NCI-H1694 treated with DMSO at 0.1 percent for 48 hours (cell line): ENCODE measurements around the gene NTSR2.

Experiments used
- DNase-seq: peaks from one replicate; lab custom pipeline; 2025; lab: John Stamatoyannopoulos, UW

Gene NTSR2

DNA sequence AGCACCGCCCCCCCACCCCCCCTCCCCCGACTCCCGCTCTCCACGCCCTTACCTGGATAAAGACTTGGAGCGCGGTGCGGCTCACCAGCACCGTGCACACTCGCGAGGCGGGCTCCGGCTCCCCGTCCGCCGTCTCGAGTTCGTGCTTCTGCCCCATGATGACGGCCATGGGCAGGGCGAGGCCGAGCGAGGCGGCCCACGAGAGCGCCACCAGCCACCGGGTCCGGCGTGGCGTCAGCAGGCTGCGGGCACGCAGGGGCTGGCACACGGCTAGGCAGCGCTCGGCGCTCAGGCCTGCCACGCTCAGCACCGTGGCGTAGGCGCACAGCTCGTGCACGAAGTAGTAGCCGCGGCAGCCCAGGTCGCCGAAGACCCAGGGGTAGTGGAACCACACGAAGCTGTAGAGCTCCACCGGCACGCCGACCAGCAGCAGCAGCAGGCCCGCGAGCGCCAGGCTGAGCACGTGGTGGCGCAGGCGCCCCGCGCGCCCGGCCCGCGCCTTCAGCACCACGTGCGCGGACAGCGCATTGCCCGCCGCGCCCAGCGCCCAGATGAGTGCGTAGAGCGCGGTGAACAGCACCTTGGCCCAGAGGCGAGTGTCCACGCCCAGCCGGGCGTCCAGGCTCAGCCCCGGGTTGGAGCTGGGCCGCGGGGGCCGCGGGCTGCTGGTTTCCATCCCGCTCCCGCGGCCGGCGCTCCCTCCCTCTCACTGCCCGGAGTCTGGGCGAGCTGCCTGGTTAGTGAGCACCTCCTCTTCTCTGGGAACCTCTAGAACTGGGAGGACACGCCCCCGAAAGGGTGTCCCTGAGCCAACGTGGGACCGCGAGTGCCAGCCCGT, at the start of gene NTSR2:
Gene NTSR2, minus strand, starts transcription at position 742 of the 838 bp plus-strand sequence. Its CDS starts 66 bp downstream, at position 676.
- no peak for DNase-seq

DNA sequence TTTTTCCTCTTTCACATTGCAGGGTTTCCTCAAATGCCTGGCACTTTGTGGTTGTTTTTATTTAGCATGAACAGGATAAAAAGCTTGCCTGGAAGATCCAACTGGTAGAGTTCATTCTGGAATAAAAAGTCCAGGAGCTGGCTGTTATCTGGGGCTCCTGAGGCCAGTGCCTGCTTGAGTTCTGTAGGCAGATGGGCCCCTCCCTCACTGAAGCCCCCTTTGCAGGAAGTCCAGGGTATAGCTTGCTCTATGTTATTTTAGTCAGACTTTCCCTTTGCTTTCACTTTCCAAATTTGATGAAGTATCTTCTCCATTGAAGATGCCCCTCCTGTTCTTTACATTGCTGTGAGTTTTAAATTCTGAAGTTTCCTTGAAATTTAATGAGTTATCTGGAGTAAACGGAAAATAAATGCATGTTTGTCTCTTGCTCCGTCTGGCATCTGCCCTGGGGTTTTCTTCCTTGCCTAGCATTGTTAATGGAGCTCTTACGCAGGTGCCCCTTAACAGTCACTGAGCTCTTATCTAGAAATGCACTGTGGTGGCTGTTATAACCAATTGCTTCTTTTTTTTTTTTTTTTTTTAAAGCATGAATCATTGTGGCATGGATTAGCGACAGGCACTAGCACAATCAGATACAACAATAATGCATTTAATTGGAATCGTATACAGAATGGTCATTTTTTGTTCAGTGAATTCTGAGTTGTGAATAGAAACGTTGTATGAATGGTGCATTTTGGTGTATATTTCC, 49.4 kb upstream of the NTSR2 start:
- DNase-seq = no peak

GRCh38 chr2:11718606-11719005, 48.6 kb upstream of the NTSR2 start:
- no peak for DNase-seq

- DNase-seq = no peak
Measured at GRCh38 chr2:11717623-11718022, 47.6 kb upstream of the NTSR2 start.

- no peak for DNase-seq
Measured at GRCh38 chr2:11716689-11717321, 46.8 kb upstream of the NTSR2 start.

- DNase-seq = no peak
Measured at GRCh38 chr2:11715987-11716652, 46.1 kb upstream of the NTSR2 start.

- no peak for DNase-seq
Measured at GRCh38 chr2:11713815-11714214, 43.8 kb upstream of the NTSR2 start.

DNA sequence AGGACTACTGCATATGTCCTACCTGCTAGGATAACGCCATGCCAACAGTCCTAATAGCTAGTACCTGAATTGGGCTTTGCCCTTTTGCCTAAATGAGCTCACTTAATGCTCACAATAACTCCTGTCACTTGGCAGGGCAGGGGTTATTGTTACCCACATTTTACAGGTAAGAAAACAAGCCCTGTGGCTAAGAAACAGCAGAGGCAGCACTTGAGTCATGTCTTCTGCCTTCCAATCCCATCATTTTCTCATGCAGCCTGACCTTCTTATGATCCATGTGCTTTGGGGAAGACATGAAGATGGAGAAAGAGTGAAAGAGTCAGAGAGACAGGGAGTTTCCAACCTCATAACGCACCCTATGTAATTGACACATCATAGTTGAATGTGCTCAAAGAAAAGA, 42.9 kb upstream of the NTSR2 start:
- DNase-seq = no peak

DNA sequence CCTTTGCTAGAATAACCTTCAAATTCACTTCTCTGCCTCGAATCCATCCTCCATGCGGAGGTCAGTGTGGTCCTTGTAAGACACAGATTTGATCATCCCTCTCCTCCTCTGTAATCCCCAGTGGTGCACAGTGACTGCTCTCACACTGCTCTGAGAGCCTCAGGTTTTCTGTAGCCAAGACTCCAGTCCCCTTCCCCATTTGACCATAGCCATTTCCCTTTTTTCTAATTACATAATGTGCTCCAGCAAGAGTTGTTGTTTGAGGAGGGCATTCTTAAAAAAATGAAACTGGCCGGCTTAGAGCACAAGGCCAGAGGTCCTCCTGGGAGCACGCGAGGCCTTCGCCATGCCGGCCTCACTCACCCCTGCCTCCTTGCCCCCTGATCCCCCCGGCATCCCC, 41.8 kb upstream of the NTSR2 start:
- no peak for DNase-seq

DNA sequence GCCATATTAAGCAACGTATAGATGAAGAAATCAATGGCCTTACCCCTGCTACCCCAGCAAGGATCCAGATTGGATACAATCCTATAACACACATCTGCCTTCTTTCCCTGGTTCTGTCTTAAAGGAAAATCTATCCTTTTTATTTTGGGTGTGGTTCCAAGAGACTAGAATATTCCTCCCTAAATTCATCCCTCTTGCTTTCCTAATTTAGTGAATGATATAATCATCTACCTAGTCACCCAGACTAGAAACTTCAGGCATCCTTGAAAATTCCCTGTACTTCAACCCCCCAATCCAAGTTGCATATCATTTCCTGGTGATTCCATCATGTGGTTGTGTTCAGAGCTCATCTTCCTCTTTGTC, 41.3 kb upstream of the NTSR2 start:
- DNase-seq = no peak

GRCh38 chr2:11710632-11711353, 40.8 kb upstream of the NTSR2 start:
- DNase-seq = no peak

DNA sequence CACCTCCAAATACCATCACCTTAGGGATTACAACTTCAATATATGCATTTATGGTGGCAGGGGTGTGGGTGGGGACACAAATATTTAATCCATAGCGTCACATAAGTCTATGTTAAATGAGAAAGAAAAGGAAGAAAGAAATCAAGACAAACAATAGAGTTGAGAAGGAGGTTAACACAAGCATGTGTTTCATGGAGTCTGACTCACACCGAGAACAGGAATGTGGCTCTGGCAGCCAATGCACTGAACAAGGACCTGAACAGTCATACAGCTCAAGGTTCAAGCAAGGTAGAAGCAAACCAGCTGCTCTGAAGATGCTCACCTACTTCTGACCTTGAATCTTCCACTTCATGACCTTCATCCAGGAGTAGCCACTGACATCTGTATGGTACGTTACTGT, 40.2 kb upstream of the NTSR2 start:
- DNase-seq = no peak

- no peak for DNase-seq
Measured at GRCh38 chr2:11709293-11709692, 39.3 kb upstream of the NTSR2 start.

DNA sequence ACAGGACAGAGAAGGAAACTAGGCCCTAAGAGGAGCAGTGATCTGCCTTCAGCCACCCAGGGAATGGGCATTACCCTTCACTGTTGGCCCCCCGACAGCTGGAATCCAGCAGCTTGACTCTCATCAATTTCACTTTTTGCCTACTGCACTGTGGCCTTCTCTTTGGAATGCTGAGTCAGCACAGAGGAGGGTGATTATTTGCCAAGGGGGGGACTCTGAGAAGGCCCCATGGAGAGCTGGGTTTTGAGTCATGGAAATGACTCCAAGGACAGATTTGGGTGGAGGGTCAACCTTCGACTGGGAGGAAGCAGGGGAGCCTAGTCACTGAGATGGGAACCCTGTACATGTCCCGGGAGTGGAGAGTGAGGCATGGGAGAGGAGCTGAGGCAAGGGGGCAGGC, 38.1 kb upstream of the NTSR2 start:
- DNase-seq = no peak

DNA sequence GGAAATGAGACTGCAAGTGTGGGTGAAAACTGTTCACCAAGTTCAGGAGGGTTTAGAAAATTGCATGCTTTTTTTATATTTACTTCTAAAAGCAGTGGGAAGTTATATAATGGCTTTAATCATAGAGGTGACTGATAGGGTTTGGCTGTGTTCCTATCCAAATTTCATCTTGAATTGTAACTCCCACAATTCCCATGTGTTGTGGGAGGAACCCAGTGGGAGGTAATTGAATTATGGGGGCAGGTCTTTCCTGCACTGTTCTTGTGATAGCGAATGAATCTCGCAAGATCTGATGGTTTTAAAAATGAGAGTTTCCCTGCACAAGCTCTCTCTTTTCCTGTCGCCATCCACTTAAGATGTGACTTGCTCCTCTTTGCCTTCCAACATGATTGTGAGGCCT, 35.7 kb upstream of the NTSR2 start:
- DNase-seq = no peak

- DNase-seq = no peak
Measured at GRCh38 chr2:11705063-11705462, 35.1 kb upstream of the NTSR2 start.

DNA sequence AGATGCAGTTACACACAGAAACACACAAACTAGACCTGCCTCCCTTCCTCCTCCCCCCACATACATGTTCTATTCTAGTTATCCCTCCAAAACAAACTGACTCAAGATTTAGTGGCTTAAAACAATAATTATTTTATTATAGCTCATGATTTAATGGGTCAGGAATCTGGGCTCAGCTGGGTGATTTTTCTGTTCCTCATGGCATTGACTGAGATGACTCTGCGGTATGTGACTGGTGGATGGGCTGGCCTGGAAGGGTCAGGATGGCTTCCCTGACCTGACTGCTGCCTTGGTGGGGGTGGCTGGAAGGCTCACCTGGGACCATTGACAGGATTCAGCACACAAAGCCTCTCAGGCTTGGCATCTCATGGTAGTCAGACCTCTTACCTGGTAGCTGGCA, 33.7 kb upstream of the NTSR2 start:
- DNase-seq = no peak

- no peak for DNase-seq
Measured at GRCh38 chr2:11702946-11703345, 33.0 kb upstream of the NTSR2 start.

GRCh38 chr2:11701751-11702301, 31.8 kb upstream of the NTSR2 start:
- DNase-seq = peak; percentile 42

GRCh38 chr2:11701206-11701605, 31.2 kb upstream of the NTSR2 start:
- DNase-seq = peak; percentile 84
